ENCODE data around the gene METTL22. TPM values are rescaled to one million over a fixed set of nuclear protein-coding genes. Genes with fewer than 3 reads are reported as not detected.

Gene METTL22
- total RNA-seq, 3 donors from 2014 or later: 26.9 to 36.1 (median 27.4) TPM

- TF ChIP-seq POLR2AphosphoS5 (IDR thresholded peaks at IDR 0.05) (no peak), CTCF (IDR thresholded peaks at IDR 0.05) (no peak), POLR2A (IDR thresholded peaks at IDR 0.05) (no peak)
- no peak for DNase-seq (ENCODE audit: low spot score in 2 of 2)
- H3K36me3 ChIP-seq: no peaks in the 10 kb centered on the region
- no peak overlapping the region for H3K27ac ChIP-seq
- peaks cover 0 to 9% of the 10 kb centered on the region in 2 donors for H3K27me3 ChIP-seq
- H3K9me3 ChIP-seq: no peaks in the 10 kb centered on the region
- intact Hi-C loops (cut with DNase I; ENCODE audit: low total_unique reads): no loop called here
- H3K4me3 ChIP-seq: no peak overlapping the region
- no peaks in the 10 kb centered on the region for H3K4me1 ChIP-seq
Measured at GRCh38 chr16:8583199-8583598, 38.3 kb upstream of the METTL22 start.

GRCh38 chr16:8583732-8584131, 37.8 kb upstream of the METTL22 start:
- DNase-seq (ENCODE audit: low spot score in 2 of 2): no peak
- TF ChIP-seq POLR2A (IDR thresholded peaks at IDR 0.05): no peak
- no peak for TF ChIP-seq CTCF (IDR thresholded peaks at IDR 0.05)
- TF ChIP-seq POLR2AphosphoS5 (IDR thresholded peaks at IDR 0.05): no peak
- H3K4me3 ChIP-seq: no peak overlapping the region
- no peak overlapping the region for H3K27ac ChIP-seq
- intact Hi-C loops (cut with DNase I; ENCODE audit: low total_unique reads): no loop called here
- H3K36me3 ChIP-seq: no peaks in the 10 kb centered on the region
- H3K9me3 ChIP-seq: no peaks in the 10 kb centered on the region
- no peaks in the 10 kb centered on the region for H3K4me1 ChIP-seq
- H3K27me3 ChIP-seq: peaks cover 0 to 14% of the 10 kb centered on the region in 2 donors

- H3K36me3 ChIP-seq: no peaks in the 10 kb centered on the region
- H3K4me3 ChIP-seq: no peak overlapping the region
- peaks cover 7 to 28% of the 10 kb centered on the region in 2 donors for H3K27me3 ChIP-seq
- H3K4me1 ChIP-seq: peaks cover 0 to 7% of the 10 kb centered on the region in 2 donors
- TF ChIP-seq POLR2AphosphoS5 (IDR thresholded peaks at IDR 0.05) (no peak), CTCF (IDR thresholded peaks at IDR 0.05) (no peak), POLR2A (IDR thresholded peaks at IDR 0.05) (no peak)
- no peaks in the 10 kb centered on the region for H3K9me3 ChIP-seq
- no peak for DNase-seq (ENCODE audit: low spot score in 2 of 2)
- intact Hi-C loops (cut with DNase I; ENCODE audit: low total_unique reads): no loop called here
- H3K27ac ChIP-seq: no peak overlapping the region
Measured at GRCh38 chr16:8585041-8585440, 36.5 kb upstream of the METTL22 start.

GRCh38 chr16:8585857-8586256, 35.6 kb upstream of the METTL22 start:
- Histone ChIP-seq H3K4me1 (peaks cover 0 to 7% of the 10 kb centered on the region in 2 donors), H3K36me3 (no peaks in the 10 kb centered on the region), H3K27ac (no peak overlapping the region), H3K27me3 (peaks cover 7 to 34% of the 10 kb centered on the region in 2 donors), H3K9me3 (no peaks in the 10 kb centered on the region), H3K4me3 (no peak overlapping the region)
- no peak for DNase-seq (ENCODE audit: low spot score in 2 of 2)
- no peak for TF ChIP-seq CTCF (IDR thresholded peaks at IDR 0.05)
- no peak for TF ChIP-seq POLR2A (IDR thresholded peaks at IDR 0.05)
- no peak for TF ChIP-seq POLR2AphosphoS5 (IDR thresholded peaks at IDR 0.05)
- intact Hi-C loops (cut with DNase I; ENCODE audit: low total_unique reads): no loop called here

GRCh38 chr16:8587065-8587464, 34.4 kb upstream of the METTL22 start:
- TF ChIP-seq POLR2AphosphoS5 (IDR thresholded peaks at IDR 0.05): no peak
- no peak for TF ChIP-seq POLR2A (IDR thresholded peaks at IDR 0.05)
- no peak for TF ChIP-seq CTCF (IDR thresholded peaks at IDR 0.05)
- Histone ChIP-seq H3K9me3 (no peaks in the 10 kb centered on the region), H3K4me3 (no peak overlapping the region), H3K27ac (no peak overlapping the region), H3K36me3 (no peaks in the 10 kb centered on the region), H3K27me3 (peaks cover 7 to 40% of the 10 kb centered on the region in 2 donors), H3K4me1 (peaks cover 0 to 7% of the 10 kb centered on the region in 2 donors)
- DNase-seq (ENCODE audit: low spot score in 2 of 2): no peak
- intact Hi-C loops (cut with DNase I; ENCODE audit: low total_unique reads): no loop called here
